Measurements from ENCODE around the gene CFB. TPM values are rescaled to one million over a fixed set of nuclear protein-coding genes. Genes with fewer than 3 reads are reported as not detected.
A peak's percentile ranks its signal among the peaks of the same experiment; 100 is the strongest.

The CFB gene
- polyA plus RNA-seq, 1 donor (not counting 4 experiments of a cell fraction or from before 2014, with no cell fraction given) = 2.5 TPM

DNA sequence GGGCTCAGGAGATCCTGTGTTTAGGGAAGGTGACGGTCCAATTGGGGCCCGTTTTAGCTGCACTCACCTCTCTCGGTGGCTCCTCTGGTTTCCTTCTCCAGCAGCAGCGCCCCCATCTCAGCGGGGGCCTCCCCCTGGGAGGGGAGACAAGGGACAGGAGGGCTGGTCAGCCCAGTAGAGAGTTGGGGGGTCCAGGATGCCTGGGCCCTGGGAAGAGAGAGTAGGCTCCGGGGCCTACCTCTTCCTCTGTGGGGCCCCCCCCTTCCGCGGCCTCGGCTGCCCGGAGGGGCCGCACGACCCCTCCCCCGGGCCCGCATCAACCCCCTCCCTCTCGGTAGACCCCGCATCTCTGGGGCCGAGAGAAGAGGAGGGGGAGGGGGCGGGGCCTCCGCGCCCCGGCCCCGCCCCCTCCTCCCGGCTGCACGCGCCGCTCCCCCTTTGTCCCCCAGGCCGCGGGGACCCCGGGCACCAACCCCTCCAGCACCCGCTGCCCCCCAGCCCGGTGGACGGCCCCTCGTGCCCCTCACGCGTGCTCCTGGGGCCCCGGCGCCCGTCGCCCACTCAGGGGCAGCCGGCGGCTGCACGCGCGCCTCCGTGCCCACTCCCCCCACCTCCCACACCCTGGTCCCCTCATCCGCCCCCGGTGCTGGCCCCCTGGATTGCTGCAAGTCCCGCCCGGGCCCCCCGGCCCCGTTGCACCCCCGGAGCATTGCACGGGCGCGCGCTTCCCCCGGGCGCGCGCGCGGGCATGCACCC lies 48.9 kb upstream of the CFB start:
- Histone ChIP-seq H2AFZ (ENCODE audit: control insufficient read depth, low read length) (peak overlapping the region; percentile 52), H3K9me1 (ENCODE audit: control insufficient read depth, extremely low read depth, insufficient read depth, low read length) (no peaks in the 10 kb centered on the region), H3K9me3 (ENCODE audit: control insufficient read depth, low read depth, low read length) (no peaks in the 10 kb centered on the region), H3K9ac (ENCODE audit: control insufficient read depth, extremely low read depth, insufficient read depth, low read length) (peak overlapping the region; percentile 69), H3K27me3 (ENCODE audit: control insufficient read depth, extremely low read depth, insufficient read depth, low read length) (no peaks in the 10 kb centered on the region), H3K27ac (ENCODE audit: control insufficient read depth, insufficient read depth, low read length) (peak overlapping the region; percentile 12), H3K36me3 (ENCODE audit: control insufficient read depth in 2 of 2, extremely low read depth in 1 of 2, insufficient read depth in 2 of 2, low read length in 2 of 2) (peaks cover 8 to 12% of the 10 kb centered on the region in 2 experiments), H3K4me2 (ENCODE audit: control insufficient read depth, extremely low read depth, insufficient read depth, low read depth, low read length) (peak overlapping the region; percentile 81), H4K20me1 (ENCODE audit: control insufficient read depth, extremely low read depth, insufficient read depth, low read length) (no peaks in the 10 kb centered on the region), H3K79me2 (ENCODE audit: control insufficient read depth, insufficient read depth, low read length) (no peaks in the 10 kb centered on the region), H3K4me3 (ENCODE audit: control insufficient read depth in 2 of 3, extremely low read depth in 1 of 3, insufficient read depth in 2 of 3, low read depth in 1 of 3, low read length in 3 of 3) (peak overlapping the region; percentile 83 to 88 (median 85)), H3K4me1 (ENCODE audit: control insufficient read depth, extremely low read depth, insufficient read depth, low read length) (peaks cover 11% of the 10 kb centered on the region)
- dilution Hi-C loops (cut with MboI; ENCODE audit: extremely low pct_ligation_motif_present, low sequenced_read_pairs) = no loop called here
- TF ChIP-seq, protein P1, sequence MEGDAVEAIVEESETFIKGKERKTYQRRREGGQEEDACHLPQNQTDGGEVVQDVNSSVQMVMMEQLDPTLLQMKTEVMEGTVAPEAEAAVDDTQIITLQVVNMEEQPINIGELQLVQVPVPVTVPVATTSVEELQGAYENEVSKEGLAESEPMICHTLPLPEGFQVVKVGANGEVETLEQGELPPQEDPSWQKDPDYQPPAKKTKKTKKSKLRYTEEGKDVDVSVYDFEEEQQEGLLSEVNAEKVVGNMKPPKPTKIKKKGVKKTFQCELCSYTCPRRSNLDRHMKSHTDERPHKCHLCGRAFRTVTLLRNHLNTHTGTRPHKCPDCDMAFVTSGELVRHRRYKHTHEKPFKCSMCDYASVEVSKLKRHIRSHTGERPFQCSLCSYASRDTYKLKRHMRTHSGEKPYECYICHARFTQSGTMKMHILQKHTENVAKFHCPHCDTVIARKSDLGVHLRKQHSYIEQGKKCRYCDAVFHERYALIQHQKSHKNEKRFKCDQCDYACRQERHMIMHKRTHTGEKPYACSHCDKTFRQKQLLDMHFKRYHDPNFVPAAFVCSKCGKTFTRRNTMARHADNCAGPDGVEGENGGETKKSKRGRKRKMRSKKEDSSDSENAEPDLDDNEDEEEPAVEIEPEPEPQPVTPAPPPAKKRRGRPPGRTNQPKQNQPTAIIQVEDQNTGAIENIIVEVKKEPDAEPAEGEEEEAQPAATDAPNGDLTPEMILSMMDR (optimal IDR thresholded peaks at IDR 0.05 in 1 of 3, IDR thresholded peaks at IDR 0.05 in 1 of 3, conservative IDR thresholded peaks at IDR 0.05 in 1 of 3; ENCODE audit: extremely low read depth in 1 of 3, insufficient read depth in 2 of 3, low read length in 3 of 3) = no peak
- TF ChIP-seq EZH2 (IDR thresholded peaks at IDR 0.05; ENCODE audit: low read length) = no peak
- FAIRE-seq (no peak), DNase-seq (ENCODE audit: low read depth, low spot score) (no peak)

GRCh38 chr6:31897612-31898382 lies 48.1 kb upstream of the CFB start, which contains the start of gene EHMT2:
TSS of gene EHMT2 (minus strand) at chr6:31897698. CDS start at chr6:31897677, 21 bp downstream.
- no peak for DNase-seq (ENCODE audit: low read depth, low spot score)
- TF ChIP-seq EZH2 (IDR thresholded peaks at IDR 0.05; ENCODE audit: low read length) = no peak
- TF ChIP-seq, protein P1 (optimal IDR thresholded peaks at IDR 0.05 in 1 of 3, IDR thresholded peaks at IDR 0.05 in 1 of 3, conservative IDR thresholded peaks at IDR 0.05 in 1 of 3; ENCODE audit: extremely low read depth in 1 of 3, insufficient read depth in 2 of 3, low read length in 3 of 3) = no peak
- H3K79me2 ChIP-seq (ENCODE audit: control insufficient read depth, insufficient read depth, low read length) = no peaks in the 10 kb centered on the region
- peak within 1 kb of the TSS; percentile 89 for H2AFZ ChIP-seq (ENCODE audit: control insufficient read depth, low read length)
- H3K4me2 ChIP-seq (ENCODE audit: control insufficient read depth, extremely low read depth, insufficient read depth, low read depth, low read length) = peak within 1 kb of the TSS; percentile 95
- dilution Hi-C loops (cut with MboI; ENCODE audit: extremely low pct_ligation_motif_present, low sequenced_read_pairs) = no loop called here
- no peak for FAIRE-seq
- H3K9me3 ChIP-seq (ENCODE audit: control insufficient read depth, low read depth, low read length) = no peaks in the 10 kb centered on the region
- peak within 1 kb of the TSS; percentile 83 to 88 (median 85) for H3K4me3 ChIP-seq (ENCODE audit: control insufficient read depth in 2 of 3, extremely low read depth in 1 of 3, insufficient read depth in 2 of 3, low read depth in 1 of 3, low read length in 3 of 3)
- peaks cover 5% of the 10 kb centered on the region in 2 experiments for H3K36me3 ChIP-seq (ENCODE audit: control insufficient read depth in 2 of 2, extremely low read depth in 1 of 2, insufficient read depth in 2 of 2, low read length in 2 of 2)
- H3K9me1 ChIP-seq (ENCODE audit: control insufficient read depth, extremely low read depth, insufficient read depth, low read length) = no peaks in the 10 kb centered on the region
- no peaks in the 10 kb centered on the region for H3K27me3 ChIP-seq (ENCODE audit: control insufficient read depth, extremely low read depth, insufficient read depth, low read length)
- peak within 1 kb of the TSS; percentile 80 for H3K9ac ChIP-seq (ENCODE audit: control insufficient read depth, extremely low read depth, insufficient read depth, low read length)
- H3K4me1 ChIP-seq (ENCODE audit: control insufficient read depth, extremely low read depth, insufficient read depth, low read length) = peaks cover 13% of the 10 kb centered on the region
- peak within 1 kb of the TSS; percentile 74 for H3K27ac ChIP-seq (ENCODE audit: control insufficient read depth, insufficient read depth, low read length)
- H4K20me1 ChIP-seq (ENCODE audit: control insufficient read depth, extremely low read depth, insufficient read depth, low read length) = no peaks in the 10 kb centered on the region
